Embryonic facial prominence (tissue), 1 donor: ENCODE data around the gene GRIK3.
"Not testable (repeated sequence)": the region's sequence is repeated elsewhere in the genome, so short reads cannot be mapped to it uniquely, and the experiment has no call there.

Experiments
- DNase-seq: peaks from one replicate; pipeline ENCODE4 v3.0.0-alpha.2; 2016; ENCODE audit errors: extremely low spot score

Gene GRIK3

DNA sequence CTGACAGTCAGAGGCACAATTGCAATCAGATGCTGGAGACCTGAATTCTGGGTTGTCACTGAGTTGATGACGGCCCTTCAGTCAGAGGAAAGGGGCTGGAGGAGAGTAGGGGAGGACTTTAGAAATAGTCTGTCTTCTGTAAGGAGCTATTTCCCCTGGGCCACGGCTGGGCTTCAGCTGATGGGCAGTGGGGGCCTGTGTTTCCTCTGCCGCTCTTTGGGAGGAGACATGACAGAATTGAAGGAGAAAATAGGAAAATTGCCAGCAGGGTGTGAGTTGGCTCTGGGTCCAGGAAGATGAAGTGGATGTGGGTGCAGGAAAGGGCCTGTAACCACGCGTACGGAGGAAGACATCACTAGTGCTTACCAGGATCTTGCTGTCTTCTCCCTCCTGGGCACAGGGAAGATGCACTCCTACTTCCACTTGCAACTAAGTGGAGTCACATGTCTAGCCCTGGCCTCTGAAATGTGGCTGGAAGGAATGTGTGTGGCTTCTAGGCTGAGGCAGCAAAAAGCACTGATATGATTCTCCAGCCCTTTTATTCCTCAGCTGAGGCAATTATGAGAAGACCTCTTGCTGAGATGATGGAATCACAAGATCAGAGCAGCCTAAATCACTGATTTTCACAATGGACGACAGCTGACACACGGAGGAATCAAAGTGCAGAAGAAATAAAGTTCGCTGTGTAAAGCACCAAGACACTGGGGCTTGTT is 250.0 kb downstream of the GRIK3 start:
- DNase-seq, result no peak

DNA sequence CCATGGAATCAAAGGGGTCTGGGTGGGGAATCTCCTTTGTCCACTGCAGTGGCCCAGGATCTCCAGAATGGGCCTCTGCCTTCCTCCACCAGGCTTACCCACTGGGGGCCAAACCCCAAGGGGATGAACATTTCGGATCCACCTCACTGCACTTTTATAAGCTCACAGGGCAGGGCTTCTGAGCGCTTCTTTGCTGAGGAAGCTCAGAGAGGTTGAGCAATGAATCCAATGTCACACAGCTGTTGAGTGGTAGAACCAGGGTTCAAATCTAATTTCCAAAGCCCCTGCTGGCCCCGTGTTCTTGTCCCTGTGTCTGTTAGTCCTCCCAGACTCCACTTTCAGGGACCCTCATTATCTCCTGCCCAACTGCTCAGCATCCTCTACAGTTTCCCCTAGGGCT is 250.8 kb downstream of the GRIK3 start:
- no peak for DNase-seq

- DNase-seq, result no peak
Measured at GRCh38 chr1:36782785-36783184, 251.5 kb downstream of the GRIK3 start.

DNA sequence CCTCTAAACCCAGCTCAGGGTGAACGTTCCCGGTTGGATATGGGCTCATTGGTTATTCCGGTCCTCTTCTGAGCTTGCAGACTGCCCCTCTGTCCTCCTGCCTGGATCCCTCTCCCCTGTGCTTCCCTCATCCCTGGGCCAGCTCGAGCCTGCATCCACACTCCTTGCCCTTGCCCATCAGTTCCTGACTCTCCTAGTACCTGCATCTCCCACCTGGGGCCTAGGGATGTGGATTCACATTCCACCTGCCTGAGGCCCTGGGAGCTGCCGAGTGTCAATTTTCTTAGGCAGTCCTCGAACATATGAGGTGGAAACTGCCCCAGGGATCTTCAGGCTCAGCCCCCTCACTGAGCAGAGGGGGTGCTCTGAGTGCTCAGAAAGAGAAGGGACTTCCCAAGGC is 252.2 kb downstream of the GRIK3 start:
- DNase-seq, result no peak

- no peak for DNase-seq
Measured at GRCh38 chr1:36781098-36781497, 253.2 kb downstream of the GRIK3 start.

DNA sequence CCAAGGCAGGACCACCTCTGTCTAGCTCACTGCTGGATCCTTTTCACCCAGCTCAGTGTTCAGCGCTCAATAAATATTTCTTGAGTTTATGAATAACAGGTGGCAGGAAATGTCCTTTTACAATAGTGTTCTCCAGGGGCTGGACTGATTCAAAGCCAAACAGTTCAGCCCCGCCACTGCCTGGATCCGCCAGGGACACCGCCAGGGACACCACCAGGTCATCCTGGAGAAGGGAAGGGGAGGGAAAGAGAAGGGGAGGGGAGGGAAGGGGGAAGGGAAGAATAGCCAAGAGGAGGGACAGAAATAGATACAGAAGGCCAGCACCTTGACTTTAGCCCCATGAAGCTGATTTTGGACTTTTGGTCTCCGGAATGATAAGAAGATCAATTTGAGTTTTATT is 255.6 kb downstream of the GRIK3 start:
- DNase-seq, result no peak

DNA sequence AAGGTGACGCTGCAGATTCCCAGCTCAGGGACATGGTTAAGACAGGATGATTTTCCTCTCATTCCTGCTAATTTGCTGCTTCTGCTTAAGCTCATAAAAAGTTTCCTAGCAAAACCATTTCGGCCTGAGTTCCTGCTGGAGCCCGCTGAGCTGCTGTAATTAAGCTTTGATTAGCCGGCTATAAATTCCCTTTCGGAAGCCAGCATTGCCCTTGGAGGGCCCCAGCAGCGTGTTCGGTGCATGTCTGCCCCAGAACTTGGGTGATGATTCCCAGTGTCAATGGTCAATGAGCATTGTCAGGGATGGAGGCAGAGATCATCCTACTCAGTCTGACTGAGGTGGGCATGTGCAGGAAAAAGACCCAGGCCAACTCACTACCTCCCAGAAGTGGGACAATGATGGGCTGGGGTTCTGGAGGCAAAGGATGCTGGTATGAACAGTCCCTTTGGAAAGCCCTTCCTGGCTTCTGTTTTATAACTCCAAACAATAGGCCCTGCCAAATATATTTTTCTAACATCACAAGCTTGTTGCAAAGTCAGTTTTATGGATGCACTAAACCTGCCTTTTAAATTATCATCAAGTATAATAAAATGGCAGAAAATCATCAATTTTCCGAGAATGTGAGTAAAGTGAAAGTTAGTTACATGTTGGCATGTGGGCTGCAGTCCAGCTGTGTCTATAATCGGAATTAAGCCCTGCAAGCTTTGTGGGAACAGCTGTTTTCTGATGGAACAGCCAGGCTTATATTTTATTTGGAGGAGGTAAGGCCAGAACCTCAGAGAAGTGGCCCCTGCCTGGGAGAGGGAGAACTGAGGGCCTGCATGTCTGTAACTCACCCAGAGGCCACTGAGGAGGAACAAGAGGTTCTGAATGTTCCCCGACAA is 257.1 kb downstream of the GRIK3 start:
- DNase-seq, result no peak

- DNase-seq, result no peak
Measured at GRCh38 chr1:36776256-36776655, 258.1 kb downstream of the GRIK3 start.

DNA sequence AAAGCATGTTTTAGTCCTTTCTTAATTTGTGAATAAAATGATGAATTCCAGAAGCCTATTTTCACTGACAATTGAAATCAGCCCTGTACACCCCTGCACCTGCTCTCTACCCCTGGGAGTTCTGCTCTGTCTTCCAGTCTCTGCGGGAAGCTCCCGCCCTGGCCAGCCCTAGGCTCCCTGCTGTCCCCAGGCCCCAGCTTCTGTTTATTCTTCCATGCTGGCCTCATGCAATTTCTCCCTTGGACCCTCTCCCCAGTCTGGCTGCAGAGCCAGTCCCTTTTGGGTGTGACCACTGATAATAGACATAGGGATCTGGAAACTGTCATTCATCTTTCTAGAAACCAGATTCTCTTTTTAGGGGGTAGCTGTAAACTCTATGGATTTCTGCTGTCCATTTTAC is 258.6 kb downstream of the GRIK3 start:
- no peak for DNase-seq

GRCh38 chr1:36773827-36774541 is 260.3 kb downstream of the GRIK3 start:
- no peak for DNase-seq

DNA sequence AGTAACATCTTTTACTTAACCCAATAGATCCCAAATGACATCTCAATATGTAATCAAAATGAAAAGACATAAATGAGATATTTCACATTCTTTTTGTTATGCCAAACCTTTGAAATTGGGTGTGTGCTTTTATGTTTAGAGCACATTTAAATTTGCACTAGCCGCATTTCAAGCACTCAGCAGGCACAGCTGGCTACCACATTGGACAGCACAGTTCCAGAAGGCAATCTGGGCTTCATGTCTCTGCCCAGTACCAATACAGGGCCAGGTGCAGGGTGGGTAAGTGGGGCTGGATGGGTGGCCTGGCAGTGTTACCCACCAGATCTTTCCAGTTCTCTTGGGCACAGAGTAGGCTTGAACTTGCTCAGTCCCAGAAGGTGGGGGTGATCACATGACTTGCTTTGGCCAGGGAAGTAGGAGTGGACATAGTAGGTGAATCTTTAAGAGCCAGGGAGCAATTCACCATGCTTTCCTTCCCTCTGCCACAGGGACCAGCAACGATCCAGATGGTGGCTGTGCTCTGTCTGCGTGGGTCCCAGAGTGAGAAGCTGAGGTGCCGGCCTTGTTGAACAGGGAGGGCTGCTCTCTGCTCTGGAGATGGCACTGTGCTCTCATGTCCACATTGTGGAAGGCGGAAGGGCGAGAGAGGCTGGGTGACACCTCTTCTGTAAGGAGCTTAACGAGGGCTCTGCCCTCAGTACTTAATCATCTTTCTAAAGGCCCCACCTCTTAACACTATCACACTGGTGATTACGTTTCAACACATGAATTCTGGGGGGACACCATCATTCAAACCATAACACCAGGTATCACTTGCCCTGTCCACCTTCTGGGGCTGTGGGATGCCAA is 261.4 kb downstream of the GRIK3 start:
- no peak for DNase-seq

DNA sequence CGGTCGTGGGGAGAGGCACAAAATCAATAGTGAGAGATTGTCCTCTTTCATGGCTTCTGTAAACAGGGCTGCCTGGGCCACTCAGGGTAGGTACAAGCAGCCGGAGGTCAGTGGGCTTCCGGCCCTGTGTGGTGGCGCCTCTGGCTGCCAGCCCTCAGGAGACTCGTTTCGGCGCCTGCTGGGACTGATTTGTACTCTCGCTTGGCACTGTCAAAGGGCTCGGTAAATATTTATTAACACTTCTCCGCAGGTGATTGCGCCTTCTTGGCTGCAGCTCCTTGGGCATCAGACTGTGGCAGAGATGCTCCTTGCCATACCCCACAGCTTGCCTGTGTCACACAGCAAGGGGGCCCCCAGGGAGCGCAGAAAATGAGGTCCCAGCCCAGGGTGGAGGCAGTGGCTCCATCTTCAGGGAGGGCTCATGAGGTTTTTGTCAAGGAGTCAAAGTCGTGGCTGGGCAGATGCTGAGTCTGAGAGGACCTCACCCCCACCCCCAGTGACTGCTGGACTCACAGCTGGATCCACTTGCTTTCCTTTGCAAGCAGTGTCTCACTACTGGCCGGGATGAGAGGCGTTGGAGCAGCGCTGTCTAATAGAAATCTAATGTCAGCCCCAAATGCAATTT is 262.5 kb downstream of the GRIK3 start:
- no peak for DNase-seq

GRCh38 chr1:36771240-36771639 is 263.1 kb downstream of the GRIK3 start:
- DNase-seq, result no peak

- no peak for DNase-seq
Measured at GRCh38 chr1:36769886-36770830, 264.2 kb downstream of the GRIK3 start.

- DNase-seq, result no peak
Measured at GRCh38 chr1:36768486-36769178, 265.7 kb downstream of the GRIK3 start.

DNA sequence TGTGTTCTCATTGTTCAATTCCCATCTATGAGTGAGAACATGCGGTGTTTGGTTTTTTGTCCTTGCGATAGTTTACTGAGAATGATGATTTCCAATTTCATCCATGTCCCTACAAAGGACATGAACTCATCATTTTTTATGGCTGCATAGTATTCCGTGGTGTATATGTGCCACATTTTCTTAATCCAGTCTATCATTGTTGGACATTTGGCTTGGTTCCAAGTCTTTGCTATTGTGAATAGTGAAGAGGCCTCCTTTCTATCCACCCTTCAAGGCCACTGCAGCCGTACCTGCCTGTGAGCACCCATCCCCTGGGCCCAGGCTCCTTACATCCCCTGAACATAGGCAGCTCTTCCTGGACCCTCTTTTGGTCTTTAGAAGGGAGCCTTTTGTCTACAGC is 266.9 kb downstream of the GRIK3 start:
- DNase-seq, result not testable (repeated sequence)

- no peak for DNase-seq
Measured at GRCh38 chr1:36766481-36766880, 267.8 kb downstream of the GRIK3 start.

- DNase-seq, result no peak
Measured at GRCh38 chr1:36765785-36766300, 268.5 kb downstream of the GRIK3 start.

DNA sequence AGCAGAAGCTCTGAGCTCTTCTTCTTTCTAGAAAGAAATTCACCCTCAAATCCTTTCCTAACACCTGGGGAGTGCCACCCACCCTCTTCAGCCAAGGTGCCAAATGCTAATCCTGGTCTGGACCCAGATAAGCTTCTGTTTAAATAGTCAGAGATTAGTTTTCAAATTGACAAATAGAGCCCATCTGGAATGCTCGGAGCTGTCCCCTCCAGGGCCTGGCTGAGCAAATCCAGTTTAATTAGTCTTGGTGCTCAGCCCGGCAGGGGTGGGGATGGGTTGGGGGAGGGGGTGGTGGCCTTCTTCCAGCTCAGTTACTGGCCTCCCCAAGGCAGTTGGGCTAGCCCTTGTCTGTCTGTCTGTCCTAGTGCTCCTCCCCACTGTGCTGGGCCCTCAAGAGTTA is 269.5 kb downstream of the GRIK3 start:
- DNase-seq, result no peak
